ENCODE measurements around the gene GLCCI1. TPM values are rescaled to one million over a fixed set of nuclear protein-coding genes. Genes with fewer than 3 reads are reported as not detected.

Gene GLCCI1
- total and polyA plus RNA-seq, 4 donors = 1.4 to 5.9 (median 4.3) TPM

GRCh38 chr7:8131694-8132605 is 163.4 kb downstream of the GLCCI1 start:
- no peak for DNase-seq (ENCODE audit: low spot score)
- Histone ChIP-seq H3K4me3 (ENCODE audit: low read depth in 1 of 3, low read length in 3 of 3) (no peak overlapping the region), H3K4me1 (ENCODE audit: control insufficient read depth in 4 of 4, insufficient read depth in 4 of 4, low read length in 3 of 4) (no peaks in the 10 kb centered on the region), H3K27ac (ENCODE audit: low read depth in 1 of 2, low read length in 2 of 2) (no peak overlapping the region), H3K36me3 (ENCODE audit: control insufficient read depth in 4 of 4, insufficient read depth in 3 of 4, low read depth in 1 of 4, low read length in 3 of 4) (no peaks in the 10 kb centered on the region), H3K27me3 (ENCODE audit: control insufficient read depth in 4 of 4, insufficient read depth in 4 of 4, low read length in 3 of 4) (no peaks in the 10 kb centered on the region), H3K9me3 (ENCODE audit: control insufficient read depth in 4 of 4, low read length in 3 of 4) (no peaks in the 10 kb centered on the region), H3K9ac (ENCODE audit: low read depth in 1 of 2, low read length in 2 of 2) (no peak overlapping the region)
- 90% methylated on average over 5 of the region's 5 CpGs for WGBS
- no peak for TF ChIP-seq CTCF (IDR thresholded peaks at IDR 0.05; ENCODE audit: low read depth, low read length, missing input control)
- TF ChIP-seq MAX (IDR thresholded peaks at IDR 0.05) = no peak
- no peak for TF ChIP-seq HNF4G (IDR thresholded peaks at IDR 0.05)
- TF ChIP-seq JUND (IDR thresholded peaks at IDR 0.05) = no peak
- no peak for TF ChIP-seq NR2F2 (IDR thresholded peaks at IDR 0.05)
- TF ChIP-seq EGR1 (IDR thresholded peaks at IDR 0.05; ENCODE audit: low read depth in 2 of 2) = no peak
- TF ChIP-seq ZBTB33 (IDR thresholded peaks at IDR 0.05) = no peak
- no peak for TF ChIP-seq RXRA (IDR thresholded peaks at IDR 0.05)
- TF ChIP-seq FOXA2 (IDR thresholded peaks at IDR 0.05) = no peak
- no peak for TF ChIP-seq RAD21 (IDR thresholded peaks at IDR 0.05)
- no peak for TF ChIP-seq ATF3 (IDR thresholded peaks at IDR 0.05)
- no peak for TF ChIP-seq HNF4A (conservative IDR thresholded peaks at IDR 0.05)
- TF ChIP-seq SP1 (IDR thresholded peaks at IDR 0.05) = no peak
- no peak for TF ChIP-seq REST (IDR thresholded peaks at IDR 0.05)
- TF ChIP-seq YY1 (IDR thresholded peaks at IDR 0.05) = no peak

All from liver (tissue), 9 donors.